ENCODE measurements around the gene SPEG. TPM values are rescaled to one million over a fixed set of nuclear protein-coding genes. Genes with fewer than 3 reads are reported as not detected.

Gene SPEG
- total and polyA plus RNA-seq, 2 donors (not counting 3 experiments of a cell fraction or from before 2014, with no cell fraction given), result 0.84 to 3.5 TPM

DNA sequence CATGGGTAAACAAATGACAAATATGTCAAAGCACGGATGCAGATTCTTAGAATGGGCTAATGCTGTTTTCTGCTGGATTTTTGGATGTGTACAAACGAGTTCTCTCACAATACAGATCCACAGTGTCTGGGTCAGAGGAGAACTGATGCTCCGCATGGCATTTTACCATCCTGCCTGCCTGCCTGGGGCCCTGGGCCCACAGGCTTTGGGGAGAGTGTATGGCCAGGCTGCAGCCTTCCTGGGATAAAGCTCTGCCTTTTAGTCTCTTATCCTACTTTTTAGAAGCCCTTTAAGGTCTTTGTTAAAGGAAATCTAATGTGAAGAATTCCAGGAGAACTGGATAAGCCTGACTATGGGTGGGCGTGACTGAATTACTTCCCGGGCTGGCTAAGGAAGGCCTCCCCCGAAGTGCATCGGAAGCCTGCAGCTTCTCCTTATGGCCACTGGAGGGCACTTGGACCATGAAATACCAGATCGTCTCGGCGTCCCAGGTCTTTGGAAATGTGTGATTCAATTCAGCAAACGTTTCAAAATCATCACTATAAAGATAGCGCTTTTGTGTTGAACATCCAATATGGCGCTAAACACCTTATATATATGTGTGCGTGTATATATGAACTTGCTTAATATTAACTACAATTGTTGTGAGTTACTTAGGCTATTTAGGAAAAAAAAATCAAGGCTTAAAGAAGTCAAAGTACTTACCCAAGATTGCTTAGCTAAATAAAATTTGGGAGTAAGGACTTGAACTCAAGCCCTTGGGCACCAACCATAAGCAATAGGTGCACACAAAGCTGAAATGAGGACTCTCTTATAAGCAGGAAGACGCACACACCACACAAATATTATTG is 31.8 kb upstream of the SPEG start:
- FAIRE-seq, result peak; percentile 84
- ChIA-PET POLR2A (interaction anchor here (1.6 kb wide), 1 partner anchor 127 kb away, joined by 4 read pairs; no protein-coding TSS in a partner anchor), CTCF (interaction anchor here (0.7 to 5.7 kb wide), 31 partner anchors 10 to 287 kb away, joined by 3 to 329 read pairs (median 6); partner anchors contain the start of genes DNPEP and GMPPA)

More for the DNA sequence above, 31.8 kb upstream of the SPEG start:
- no peak overlapping the region for H3K27ac ChIP-seq (ENCODE audit: insufficient read depth, low read depth, low read length)
- peak; percentile 64 for DNase-seq (ENCODE audit: low read depth, low spot score)
- no peak overlapping the region for H2AFZ ChIP-seq (ENCODE audit: low read depth, low read length)
- no peak overlapping the region for H3K9ac ChIP-seq (replicated peaks; ENCODE audit: extremely low read depth, insufficient read depth, low read length)
- no peak overlapping the region for H3K4me2 ChIP-seq (ENCODE audit: insufficient read depth, low read length)
- TF ChIP-seq, protein P1, sequence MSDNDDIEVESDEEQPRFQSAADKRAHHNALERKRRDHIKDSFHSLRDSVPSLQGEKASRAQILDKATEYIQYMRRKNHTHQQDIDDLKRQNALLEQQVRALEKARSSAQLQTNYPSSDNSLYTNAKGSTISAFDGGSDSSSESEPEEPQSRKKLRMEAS (IDR thresholded peaks at IDR 0.05; ENCODE audit: insufficient read depth, insufficient read length), result no peak
- no peak for TF ChIP-seq FOS (IDR thresholded peaks at IDR 0.05; ENCODE audit: borderline replicate concordance, insufficient read depth, low read length)
- no peak for TF ChIP-seq EZH2 (IDR thresholded peaks at IDR 0.05; ENCODE audit: borderline replicate concordance, low read depth, low read length, severe bottlenecking)
- TF ChIP-seq, protein P2, sequence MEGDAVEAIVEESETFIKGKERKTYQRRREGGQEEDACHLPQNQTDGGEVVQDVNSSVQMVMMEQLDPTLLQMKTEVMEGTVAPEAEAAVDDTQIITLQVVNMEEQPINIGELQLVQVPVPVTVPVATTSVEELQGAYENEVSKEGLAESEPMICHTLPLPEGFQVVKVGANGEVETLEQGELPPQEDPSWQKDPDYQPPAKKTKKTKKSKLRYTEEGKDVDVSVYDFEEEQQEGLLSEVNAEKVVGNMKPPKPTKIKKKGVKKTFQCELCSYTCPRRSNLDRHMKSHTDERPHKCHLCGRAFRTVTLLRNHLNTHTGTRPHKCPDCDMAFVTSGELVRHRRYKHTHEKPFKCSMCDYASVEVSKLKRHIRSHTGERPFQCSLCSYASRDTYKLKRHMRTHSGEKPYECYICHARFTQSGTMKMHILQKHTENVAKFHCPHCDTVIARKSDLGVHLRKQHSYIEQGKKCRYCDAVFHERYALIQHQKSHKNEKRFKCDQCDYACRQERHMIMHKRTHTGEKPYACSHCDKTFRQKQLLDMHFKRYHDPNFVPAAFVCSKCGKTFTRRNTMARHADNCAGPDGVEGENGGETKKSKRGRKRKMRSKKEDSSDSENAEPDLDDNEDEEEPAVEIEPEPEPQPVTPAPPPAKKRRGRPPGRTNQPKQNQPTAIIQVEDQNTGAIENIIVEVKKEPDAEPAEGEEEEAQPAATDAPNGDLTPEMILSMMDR (IDR thresholded peaks at IDR 0.05; ENCODE audit: extremely low read depth in 1 of 2, insufficient read depth in 1 of 2, low read depth in 1 of 2, low read length in 2 of 2), result peak; percentile 90 to 91
- intact Hi-C loops (cut with micrococcal nuclease), result loop anchor here (1.0 to 2.0 kb wide), 6 partner anchors 26 to 239 kb away; partner anchors contain the start of gene GMPPA
- peaks cover 0 to 1% of the 10 kb centered on the region in 2 experiments for H3K27me3 ChIP-seq (ENCODE audit: control insufficient read depth in 2 of 2, insufficient read depth in 2 of 2, low read length in 2 of 2)
- H3K4me1 ChIP-seq (ENCODE audit: control insufficient read depth, extremely low read depth, insufficient read depth, low read length), result peaks cover 2% of the 10 kb centered on the region
- no peaks in the 10 kb centered on the region for H3K9me1 ChIP-seq (replicated peaks; ENCODE audit: control insufficient read depth, extremely low read depth, insufficient read depth, low read length)
- no TSS peak for BruUV-seq (replicated peaks)
- no peaks in the 10 kb centered on the region for H4K20me1 ChIP-seq (replicated peaks; ENCODE audit: control insufficient read depth, extremely low read depth, insufficient read depth, low read length)
- H3K36me3 ChIP-seq (ENCODE audit: control insufficient read depth in 2 of 2, extremely low read depth in 1 of 2, insufficient read depth in 2 of 2, low read length in 2 of 2), result no peaks in the 10 kb centered on the region
- dilution Hi-C loops (cut with MboI; ENCODE audit: extremely low pct_ligation_motif_present, low sequenced_read_pairs), result no loop called here
- no peaks in the 10 kb centered on the region for H3K9me3 ChIP-seq (replicated peaks; ENCODE audit: control insufficient read depth, insufficient read depth, low read length)
- no peaks in the 10 kb centered on the region for H3K79me2 ChIP-seq (ENCODE audit: control insufficient read depth, insufficient read depth, low read length)
- no peak overlapping the region for H3K4me3 ChIP-seq (replicated peaks in 1 of 3; ENCODE audit: insufficient read depth in 1 of 3, low read depth in 1 of 3, low read length in 3 of 3)
